NCI-H1436 (cell line): ENCODE measurements around the gene NKIRAS2.

Source experiments
- DNase-seq: peaks from one replicate; lab custom pipeline; 2025; lab: John Stamatoyannopoulos, UW

NKIRAS2 gene

GRCh38 chr17:42019509-42020404 lies at the start of gene NKIRAS2:
TSS of gene NKIRAS2 (plus strand) at chr17:42020090. CDS start at chr17:42021578, 1,488 bp downstream.
- peak; percentile 95 for DNase-seq

- no peak for DNase-seq
These were observed 49.0 kb upstream of the NKIRAS2 start for GRCh38 chr17:41970901-41971331.

DNA sequence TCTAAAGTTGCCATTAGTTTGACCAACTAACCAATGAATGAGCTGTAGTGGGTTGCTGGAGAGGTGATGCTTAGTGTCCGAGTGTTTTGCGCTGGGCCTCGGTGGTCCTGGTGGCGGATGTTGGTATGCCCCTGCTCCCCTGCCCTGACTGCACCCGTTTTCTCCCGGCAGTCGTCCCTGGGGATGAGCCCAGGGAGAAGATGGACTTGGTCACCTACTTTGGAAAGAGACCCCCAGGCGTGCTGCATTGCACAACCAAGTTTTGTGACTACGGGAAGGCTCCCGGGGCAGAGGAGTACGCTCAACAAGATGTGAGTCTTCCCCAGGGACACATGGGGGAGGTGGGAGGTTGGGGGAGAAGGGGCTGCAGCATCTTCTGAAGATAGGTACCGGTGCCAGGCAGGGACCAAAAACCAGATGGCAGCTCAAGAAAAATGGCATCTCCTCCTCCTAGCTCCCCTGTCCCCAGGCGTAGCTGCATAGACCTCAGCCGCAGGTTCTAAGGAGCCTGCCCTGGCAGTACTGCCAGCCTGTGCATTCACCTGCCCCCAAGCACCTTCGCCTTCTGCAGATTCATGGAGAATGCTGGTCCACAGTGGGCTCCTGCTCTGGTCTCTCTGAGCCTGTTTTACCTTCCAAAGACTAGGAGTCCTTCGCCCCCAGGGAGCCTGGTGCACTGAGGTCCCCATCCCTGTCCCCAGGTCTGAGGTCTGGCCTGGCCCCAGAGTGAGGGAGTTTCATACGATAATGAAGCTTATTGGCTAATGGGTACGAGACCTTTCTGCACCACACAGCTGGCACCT lies 48.0 kb upstream of the NKIRAS2 start:
- DNase-seq = no peak

GRCh38 chr17:41972571-41973407 lies 47.1 kb upstream of the NKIRAS2 start:
- DNase-seq = peak; percentile 21

DNA sequence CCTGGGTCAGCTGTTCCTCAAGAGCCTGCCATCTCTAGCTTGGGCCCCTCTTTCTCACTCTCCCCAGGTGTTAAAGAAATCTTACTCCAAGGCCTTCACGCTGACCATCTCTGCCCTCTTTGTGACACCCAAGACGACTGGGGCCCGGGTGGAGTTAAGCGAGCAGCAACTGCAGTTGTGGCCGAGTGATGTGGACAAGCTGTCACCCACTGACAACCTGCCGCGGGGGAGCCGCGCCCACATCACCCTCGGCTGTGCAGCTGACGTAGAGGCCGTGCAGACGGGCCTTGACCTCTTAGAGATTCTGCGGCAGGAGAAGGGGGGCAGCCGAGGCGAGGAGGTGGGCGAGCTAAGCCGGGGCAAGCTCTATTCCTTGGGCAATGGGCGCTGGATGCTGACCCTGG lies 46.5 kb upstream of the NKIRAS2 start:
- no peak for DNase-seq

GRCh38 chr17:41974031-41974430 lies 45.9 kb upstream of the NKIRAS2 start:
- DNase-seq = no peak

- DNase-seq = no peak
These were observed 45.2 kb upstream of the NKIRAS2 start for GRCh38 chr17:41974658-41975057.

- DNase-seq = no peak
These were observed 44.5 kb upstream of the NKIRAS2 start for GRCh38 chr17:41975099-41976083.

GRCh38 chr17:41976142-41976768 lies 43.6 kb upstream of the NKIRAS2 start:
- DNase-seq = no peak

DNA sequence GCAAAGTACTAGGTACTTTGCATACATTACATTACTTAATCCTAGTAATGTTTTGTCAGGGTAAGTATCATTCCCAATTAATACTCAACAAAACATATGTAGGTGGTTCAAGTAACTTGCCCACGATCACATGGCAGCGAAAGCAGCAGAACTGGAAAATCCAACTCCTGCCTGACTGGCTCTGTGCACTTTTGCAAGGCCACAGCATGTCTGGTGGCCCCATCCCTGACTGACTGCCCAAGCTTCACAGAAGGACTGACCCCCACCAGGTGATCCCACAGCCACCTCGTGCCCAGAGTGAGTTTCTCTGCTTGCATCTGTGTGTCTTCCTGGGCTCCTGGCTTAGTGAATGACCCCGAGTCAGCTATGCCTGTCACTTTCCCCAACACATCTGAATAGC lies 41.9 kb upstream of the NKIRAS2 start:
- no peak for DNase-seq

DNA sequence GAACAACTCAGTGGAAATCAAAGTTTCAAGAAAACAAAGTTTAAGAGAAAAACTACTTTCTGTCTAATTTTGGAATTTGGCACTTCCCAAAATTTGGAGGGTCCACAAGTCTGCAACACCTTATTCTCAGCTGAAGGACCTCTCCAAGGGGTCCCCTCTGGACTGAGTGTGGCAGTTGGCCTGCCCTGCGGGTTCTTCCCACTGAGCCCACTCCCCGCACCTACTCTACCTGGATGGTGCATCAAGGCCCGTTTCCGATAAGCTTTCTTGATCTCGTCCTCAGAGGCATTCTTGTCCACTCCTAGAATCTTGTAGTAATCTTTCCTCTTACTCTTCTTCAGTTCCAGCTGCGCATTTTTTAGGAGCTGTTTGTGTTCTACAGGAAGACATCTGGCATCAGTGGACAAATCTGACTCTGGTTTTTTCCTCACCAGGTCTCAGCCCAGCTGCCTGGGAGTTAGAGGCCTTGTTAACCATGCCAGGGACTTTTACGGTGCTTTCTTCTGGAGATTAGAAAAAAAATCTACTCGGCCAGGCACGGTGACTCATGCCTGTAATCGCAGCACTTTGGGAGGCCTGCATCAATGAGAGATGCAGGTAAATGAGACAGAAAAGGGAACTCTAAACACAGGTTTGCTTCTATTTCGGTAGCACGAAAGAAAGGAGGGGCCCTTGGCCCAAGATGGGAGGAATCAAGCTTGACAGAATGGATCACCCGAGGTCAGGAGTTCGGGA lies 37.7 kb upstream of the NKIRAS2 start:
- no peak for DNase-seq

DNA sequence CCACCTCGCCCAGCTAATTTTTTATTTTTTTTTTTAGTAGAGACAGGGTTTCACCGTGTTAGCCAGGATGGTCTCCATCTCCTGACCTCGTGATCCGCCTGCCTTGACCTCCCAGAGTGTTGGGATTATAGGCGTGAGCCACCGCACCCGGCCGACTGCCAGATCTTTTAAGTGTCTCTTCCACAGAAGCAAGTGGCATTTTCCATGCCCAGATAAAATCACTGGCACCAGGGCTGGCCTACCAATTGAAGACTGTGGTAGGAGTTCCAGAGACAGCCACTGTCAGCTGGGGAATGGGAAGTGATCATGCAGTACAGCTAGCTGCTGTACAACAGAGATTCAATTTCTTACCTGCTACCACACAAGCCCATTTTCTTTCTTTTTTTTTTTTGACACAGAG lies 35.4 kb upstream of the NKIRAS2 start:
- DNase-seq = no peak

GRCh38 chr17:41985919-41986318 lies 34.0 kb upstream of the NKIRAS2 start:
- no peak for DNase-seq

- no peak for DNase-seq
These were observed 33.3 kb upstream of the NKIRAS2 start for GRCh38 chr17:41986634-41987033.

GRCh38 chr17:41987642-41988041 lies 32.2 kb upstream of the NKIRAS2 start:
- DNase-seq = peak; percentile 56

- no peak for DNase-seq
These were observed 31.5 kb upstream of the NKIRAS2 start for GRCh38 chr17:41988418-41988817.

DNA sequence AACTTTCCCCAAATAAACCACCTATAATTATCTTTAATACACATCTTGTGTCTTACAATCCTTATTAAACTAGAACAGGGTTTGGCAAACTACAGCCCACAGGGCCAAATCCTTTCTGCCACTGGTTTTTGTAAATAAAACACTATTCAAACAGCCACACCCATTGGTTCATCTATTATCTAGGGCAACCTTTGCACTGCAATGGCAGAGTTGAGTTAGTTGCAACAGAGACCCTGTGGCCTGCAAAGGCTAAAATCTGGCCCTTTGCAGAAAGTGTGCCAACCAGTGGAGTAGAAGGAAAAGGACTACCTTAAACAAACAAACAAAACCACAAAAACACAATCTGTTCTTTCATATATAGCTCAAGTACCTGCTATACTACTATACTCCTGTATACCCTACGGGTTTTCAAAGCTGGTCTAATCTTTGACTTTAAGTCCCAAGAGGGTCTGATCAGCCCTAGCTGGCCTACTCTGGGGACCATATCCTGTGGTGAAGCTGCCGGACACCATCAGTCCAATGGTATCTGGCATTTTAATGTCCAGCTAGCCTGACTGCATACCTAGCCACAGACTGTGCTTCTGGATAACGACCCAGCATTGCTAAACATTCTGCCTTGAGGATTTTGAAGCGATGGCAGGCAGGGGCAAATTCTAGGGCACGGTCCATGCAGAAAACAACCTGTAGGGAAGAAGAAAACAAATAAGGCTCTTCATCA lies 30.0 kb upstream of the NKIRAS2 start:
- no peak for DNase-seq

GRCh38 chr17:41992576-41992975 lies 27.3 kb upstream of the NKIRAS2 start:
- DNase-seq = no peak

DNA sequence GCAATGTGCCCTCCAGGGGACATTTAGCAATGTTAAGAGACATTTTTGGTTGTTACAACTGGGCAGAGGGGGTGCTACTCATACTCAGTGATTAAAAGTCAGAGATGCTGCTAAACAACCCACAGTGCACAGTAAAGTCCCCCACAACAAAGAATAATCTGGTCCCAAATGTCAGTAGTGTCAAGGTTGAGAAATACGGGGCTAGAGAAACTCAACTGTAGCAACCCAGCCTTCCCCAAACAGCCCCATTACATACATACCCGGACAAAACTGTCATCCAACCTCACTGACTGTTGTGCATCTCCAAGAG lies 23.1 kb upstream of the NKIRAS2 start:
- DNase-seq = no peak
